GM23248 (cell line): Measurements from ENCODE around the gene ALDH1L1. TPM values are rescaled to one million over a fixed set of nuclear protein-coding genes. Genes with fewer than 3 reads are reported as not detected.
"Not testable (repeated sequence)": the region's sequence is repeated elsewhere in the genome, so short reads cannot be mapped to it uniquely, and the experiment has no call there.

Experiments
- DNase-seq: peaks from one replicate; pipeline ENCODE4 v3.0.0-alpha.2; 2015
- H2AFZ ChIP-seq: fragments of 200-600 bp; sonication (generic); 2 replicates; pipeline ENCODE4 v1.6.1; 2016; ENCODE audit warnings: antibody characterized with exemption
- H3F3A ChIP-seq: fragments of 200-600 bp; sonication (generic); 2 replicates; pipeline ENCODE4 v1.6.1; 2016; ENCODE audit warnings: mild to moderate bottlenecking, antibody characterized with exemption, mixed run types; ENCODE audit not compliant: insufficient read depth
- H3K27ac ChIP-seq: fragments of 200-600 bp; sonication (generic); 2 replicates; pipeline ENCODE4 v1.5.1; 2016; ENCODE audit warnings: mild to moderate bottlenecking
- H3K27me3 ChIP-seq: fragments of 200-600 bp; sonication (generic); replicated peaks from 2 replicates; pipeline ENCODE4 v1.6.1; 2016; ENCODE audit warnings: mild to moderate bottlenecking; ENCODE audit not compliant: insufficient read depth
- H3K36me3 ChIP-seq: fragments of 200-600 bp; sonication (generic); 2 replicates; pipeline ENCODE4 v1.6.1; 2016; ENCODE audit warnings: low read depth, mild to moderate bottlenecking
- H3K4me1 ChIP-seq: fragments of 200-600 bp; sonication (generic); 2 replicates; pipeline ENCODE4 v1.6.1; 2016; ENCODE audit warnings: mild to moderate bottlenecking; ENCODE audit not compliant: insufficient read depth
- H3K4me2 ChIP-seq: fragments of 200-600 bp; sonication (generic); one replicate; pipeline ENCODE4 v1.6.1; 2016; ENCODE audit warnings: mild to moderate bottlenecking; ENCODE audit not compliant: unreplicated experiment
- H3K4me3 ChIP-seq: fragments of 200-600 bp; sonication (generic); 2 replicates; pipeline ENCODE4 v1.5.1; 2016; ENCODE audit warnings: mild to moderate bottlenecking
- H3K79me2 ChIP-seq: fragments of 200-600 bp; sonication (generic); 2 replicates; pipeline ENCODE4 v1.6.1; 2016; ENCODE audit warnings: mild to moderate bottlenecking; ENCODE audit not compliant: insufficient read depth
- H3K9ac ChIP-seq: fragments of 200-600 bp; sonication (generic); 2 replicates; pipeline ENCODE4 v1.6.1; 2016; ENCODE audit warnings: mild to moderate bottlenecking
- H3K9me2 ChIP-seq: fragments of 200-600 bp; sonication (generic); 2 replicates; pipeline ENCODE4 v1.6.1; 2016; ENCODE audit warnings: mixed run types, mild to moderate bottlenecking, moderate library complexity; ENCODE audit not compliant: insufficient read depth
- H3K9me3 ChIP-seq: fragments of 200-600 bp; sonication (generic); one replicate; pipeline ENCODE4 v1.6.1; 2017; ENCODE audit warnings: low read depth
- H4K20me1 ChIP-seq: fragments of 200-600 bp; sonication (generic); 2 replicates; pipeline ENCODE4 v1.6.0; 2016; ENCODE audit not compliant: insufficient read depth
- EZH2 ChIP-seq: fragments of 200-600 bp; sonication (generic); IDR thresholded peaks from 2 replicates; pipeline ENCODE4 v1.6.1; 2018; ENCODE audit warnings: antibody characterized with exemption, mild to moderate bottlenecking; ENCODE audit not compliant: insufficient read depth, poor library complexity, severe bottlenecking
- EZH2phosphoT487 ChIP-seq: fragments of 200-600 bp; sonication (generic); IDR thresholded peaks from 2 replicates; pipeline ENCODE4 v1.6.1; 2018; ENCODE audit warnings: antibody characterized with exemption, moderate library complexity, mild to moderate bottlenecking, low read depth; ENCODE audit not compliant: insufficient read depth
- WGBS, 2 experiments: methylation state at CpG; one replicate each; pipeline ENCODE4 v1.1.6; 2015 to 2017; ENCODE audit warnings: low lambda C conversion rate in 2 of 2, low coverage in 1 of 2; ENCODE audit errors: missing lambda C conversion rate in 2 of 2; 5-methylcytosine and 5-hydroxymethylcytosine counted together
- in situ Hi-C: fragments of 300-500 bp; cut with MboI; formaldehyde crosslinking; loops from 2 replicates; pipeline ENCODE4 v1.15.0; 2020
- polyA plus RNA-seq: library from polyadenylated mRNA; unstranded; fragments of >200 nt; fragmentation: Nextera tagmentation; extraction: Ambion mirVana; gene quantifications from 2 replicates; pipeline ENCODE4 v1.2.1, GENCODE V29; 2016
- total RNA-seq: library from RNA; depleted of rRNA; stranded (reverse); fragments of >200 nt; shearing (Covaris generic); gene quantifications from 2 replicates; pipeline ENCODE4 v1.2.3, GENCODE V29; 2014

ALDH1L1 gene
- total and polyA plus RNA-seq, 2 experiments from 2014 or later: not detected

DNA sequence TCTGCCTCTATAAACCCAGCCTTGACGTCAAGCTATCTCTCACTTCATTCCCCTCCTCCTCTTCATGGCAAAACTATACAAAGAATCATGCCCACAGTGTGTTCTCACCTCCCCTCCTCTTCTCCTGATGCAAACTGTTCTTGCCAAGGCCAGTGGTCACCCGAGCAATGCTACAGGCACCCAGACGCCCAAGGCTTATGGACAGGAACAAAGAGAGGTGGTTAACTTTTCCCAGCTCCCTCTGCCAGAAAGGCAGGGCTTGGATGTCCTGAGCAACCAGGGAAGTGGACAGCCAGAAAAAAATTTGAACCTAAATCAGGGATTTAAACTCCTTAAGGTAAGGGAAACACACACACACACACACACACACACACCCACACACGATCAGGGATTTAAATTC is 101.5 kb downstream of the ALDH1L1 start:
- no peak for TF ChIP-seq EZH2phosphoT487
- TF ChIP-seq EZH2: no peak
- in situ Hi-C loops: no loop called here
- H3K4me1 ChIP-seq: 0 out of 2 replicates have a peak, but pooled peaks cover 3% of the 10 kb centered on the region

DNA sequence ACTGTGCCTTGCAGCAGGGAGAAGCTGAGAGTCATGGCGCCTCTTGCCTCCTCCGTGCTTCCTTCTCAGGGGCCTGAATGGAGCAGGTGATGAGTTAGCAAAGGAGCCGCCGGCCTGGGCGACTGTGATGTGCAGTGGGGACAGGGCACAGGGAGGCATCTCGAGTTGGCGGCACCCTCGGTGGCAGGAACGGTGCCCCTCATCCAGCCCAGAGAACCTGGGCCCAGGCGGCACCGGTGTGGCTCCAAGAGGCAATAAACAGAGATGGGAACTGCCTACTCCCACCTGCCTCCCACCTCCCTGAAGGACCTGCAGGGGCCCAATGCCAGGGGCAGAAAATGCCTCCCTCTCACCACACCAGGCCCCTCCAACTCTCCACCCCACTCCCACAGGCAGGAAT is 102.6 kb downstream of the ALDH1L1 start:
- Histone ChIP-seq H3K9ac (no peak overlapping the region), H3K27ac (no peak overlapping the region), H3K4me2 (no peak overlapping the region), H2AFZ (no peak overlapping the region), H3K4me1 (no peaks in the 10 kb centered on the region), H3K4me3 (no peak overlapping the region), H3K27me3 (no peaks in the 10 kb centered on the region), H3F3A (no peaks in the 10 kb centered on the region), H3K79me2 (no peaks in the 10 kb centered on the region), H3K9me3 (no peaks in the 10 kb centered on the region), H3K9me2 (no peaks in the 10 kb centered on the region), H4K20me1 (no peaks in the 10 kb centered on the region), H3K36me3 (no peaks in the 10 kb centered on the region)
- TF ChIP-seq EZH2phosphoT487 (no peak), EZH2 (no peak)
- in situ Hi-C loops: no loop called here
- DNase-seq: no peak
- WGBS, 2 experiments: 93 to 98% methylated on average over 11 of the region's 11 CpGs

More for the DNA sequence above, 101.5 kb downstream of the ALDH1L1 start:
- Histone ChIP-seq H3K79me2 (no peaks in the 10 kb centered on the region), H2AFZ (no peak overlapping the region), H3K4me3 (no peak overlapping the region), H3K9me3 (no peaks in the 10 kb centered on the region), H3K27me3 (no peaks in the 10 kb centered on the region), H3K9ac (no peak overlapping the region), H3K36me3 (no peaks in the 10 kb centered on the region), H4K20me1 (no peaks in the 10 kb centered on the region), H3K27ac (no peak overlapping the region), H3F3A (no peaks in the 10 kb centered on the region), H3K4me2 (no peak overlapping the region), H3K9me2 (no peaks in the 10 kb centered on the region)
- DNase-seq: no peak
- WGBS, 2 experiments: 23 to 36% methylated on average over 4 of the region's 4 CpGs

DNA sequence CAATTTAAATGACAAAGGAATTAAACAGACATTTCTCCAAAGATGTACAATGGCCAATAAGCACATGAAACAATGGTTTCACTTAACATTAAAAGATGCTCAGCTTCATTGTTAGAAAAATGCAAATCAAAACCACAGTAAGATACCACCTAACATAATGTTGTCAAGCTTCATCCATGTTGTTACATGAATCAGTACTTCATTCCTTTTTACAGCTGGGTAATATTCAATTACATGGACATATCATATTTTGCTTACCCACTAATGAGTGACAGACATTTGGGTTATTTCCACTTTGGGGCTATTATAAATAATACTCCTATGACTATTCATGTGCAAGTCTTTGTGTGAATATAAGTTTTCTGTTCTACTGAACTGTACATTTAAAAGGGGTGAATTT is 104.2 kb downstream of the ALDH1L1 start:
- no peaks in the 10 kb centered on the region for H3F3A ChIP-seq
- H3K36me3 ChIP-seq: no peaks in the 10 kb centered on the region
- no peaks in the 10 kb centered on the region for H3K27me3 ChIP-seq
- no peaks in the 10 kb centered on the region for H3K79me2 ChIP-seq
- no peaks in the 10 kb centered on the region for H4K20me1 ChIP-seq
- no peaks in the 10 kb centered on the region for H3K4me1 ChIP-seq
- H3K27ac ChIP-seq: no peak overlapping the region
- in situ Hi-C loops: no loop called here
- H3K4me3 ChIP-seq: no peak overlapping the region
- H2AFZ ChIP-seq: no peak overlapping the region
- DNase-seq: no peak
- no peaks in the 10 kb centered on the region for H3K9me3 ChIP-seq
- no peaks in the 10 kb centered on the region for H3K9me2 ChIP-seq
- no peak overlapping the region for H3K9ac ChIP-seq
- no peak overlapping the region for H3K4me2 ChIP-seq
- no peak for TF ChIP-seq EZH2
- TF ChIP-seq EZH2phosphoT487: no peak

DNA sequence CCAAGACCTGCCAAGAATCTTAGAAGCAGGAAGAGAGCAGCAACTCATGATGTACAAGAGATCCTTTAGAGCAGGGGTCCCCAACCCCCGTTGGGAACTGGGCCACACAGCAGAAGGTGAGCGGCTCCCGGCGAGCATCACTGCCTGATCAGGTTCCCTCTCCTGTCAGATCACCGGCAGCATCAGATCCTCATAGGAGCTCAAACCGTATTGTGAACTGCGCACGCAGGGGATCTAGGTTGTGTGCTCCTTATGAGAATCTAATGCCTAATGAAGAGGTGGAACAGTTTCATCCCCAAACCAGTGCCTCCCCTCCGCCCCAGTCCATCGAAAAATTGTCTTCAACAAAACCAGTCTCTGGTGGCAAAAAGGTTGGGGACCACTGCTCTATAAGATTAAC is 110.2 kb downstream of the ALDH1L1 start:
- Histone ChIP-seq H3K9ac (no peak overlapping the region), H4K20me1 (no peaks in the 10 kb centered on the region), H3F3A (no peaks in the 10 kb centered on the region), H3K9me2 (no peaks in the 10 kb centered on the region), H3K36me3 (no peaks in the 10 kb centered on the region), H3K79me2 (no peaks in the 10 kb centered on the region), H3K4me3 (no peak overlapping the region), H3K9me3 (no peaks in the 10 kb centered on the region), H3K4me2 (no peak overlapping the region), H3K4me1 (no peaks in the 10 kb centered on the region), H3K27ac (no peak overlapping the region), H3K27me3 (no peaks in the 10 kb centered on the region), H2AFZ (no peak overlapping the region)
- TF ChIP-seq EZH2phosphoT487 (no peak), EZH2 (no peak)
- WGBS, 2 experiments: 78 to 81% methylated on average over 10 of the region's 10 CpGs
- DNase-seq: no peak
- in situ Hi-C loops: no loop called here

DNA sequence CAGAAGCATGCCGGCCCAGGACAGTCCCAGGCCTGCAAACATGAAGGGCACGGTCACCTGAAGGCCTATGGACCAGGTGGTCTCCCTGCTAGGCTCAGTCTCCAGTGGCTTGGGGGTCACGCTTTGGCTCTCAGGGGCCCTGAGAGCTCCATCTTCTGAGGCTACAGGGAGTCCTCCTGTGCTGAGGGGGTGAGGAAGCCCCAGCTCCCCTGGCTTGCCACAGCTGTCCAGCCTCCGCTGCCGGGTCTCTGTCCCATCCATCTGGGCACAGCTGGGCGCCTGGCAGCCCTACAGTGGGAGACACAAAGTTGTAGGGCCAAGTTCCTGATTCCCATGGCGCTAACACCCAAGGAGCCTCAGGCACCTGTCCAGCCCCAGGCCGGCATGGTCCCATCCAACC is 112.4 kb downstream of the ALDH1L1 start:
- TF ChIP-seq EZH2 (no peak), EZH2phosphoT487 (no peak)
- in situ Hi-C loops: no loop called here
- H3K36me3 ChIP-seq: no peaks in the 10 kb centered on the region
- H4K20me1 ChIP-seq: no peaks in the 10 kb centered on the region
- no peak overlapping the region for H3K9ac ChIP-seq
- H3K4me1 ChIP-seq: no peaks in the 10 kb centered on the region
- 92 to 94% methylated on average over 8 of the region's 8 CpGs for WGBS, 2 experiments
- H3K27ac ChIP-seq: no peak overlapping the region
- no peaks in the 10 kb centered on the region for H3K9me2 ChIP-seq
- H3K79me2 ChIP-seq: no peaks in the 10 kb centered on the region
- H2AFZ ChIP-seq: no peak overlapping the region
- no peaks in the 10 kb centered on the region for H3K9me3 ChIP-seq
- no peaks in the 10 kb centered on the region for H3F3A ChIP-seq
- no peak overlapping the region for H3K4me2 ChIP-seq
- H3K4me3 ChIP-seq: no peak overlapping the region
- H3K27me3 ChIP-seq: no peaks in the 10 kb centered on the region
- DNase-seq: no peak

DNA sequence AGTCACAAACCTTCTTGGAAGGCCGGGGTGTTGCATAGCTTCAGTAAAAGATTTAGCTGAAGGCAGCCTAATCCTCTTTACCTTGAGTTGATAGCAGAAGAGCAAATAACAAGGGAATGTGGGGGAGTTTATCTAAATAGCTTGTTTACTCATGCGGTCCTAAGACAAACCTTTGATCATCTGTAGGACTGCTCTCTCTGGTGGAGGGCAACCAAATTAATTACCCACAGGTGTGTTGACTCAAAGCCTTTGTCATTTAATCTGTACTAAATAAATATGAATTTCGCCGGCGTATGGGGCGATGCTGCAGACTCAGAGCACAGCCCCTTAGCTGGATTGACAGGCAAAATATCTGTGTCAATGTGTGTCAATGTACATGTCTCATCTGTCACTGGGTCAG is 113.7 kb downstream of the ALDH1L1 start:
- H2AFZ ChIP-seq, H3K27ac ChIP-seq, H3K36me3 ChIP-seq, H3F3A ChIP-seq, H3K4me1 ChIP-seq, H3K79me2 ChIP-seq, H3K9ac ChIP-seq, H4K20me1 ChIP-seq, H3K4me2 ChIP-seq, H3K9me3 ChIP-seq, DNase-seq, H3K27me3 ChIP-seq, H3K4me3 ChIP-seq, in situ Hi-C loops, H3K9me2 ChIP-seq: not testable (repeated sequence)
- WGBS, 2 experiments: 92 to 93% methylated on average over 6 of the region's 6 CpGs
